Right renal cortex interstitium (tissue), 3 donors: ENCODE data around the gene LDB2. TPM values are rescaled to one million over a fixed set of nuclear protein-coding genes. Genes with fewer than 3 reads are reported as not detected.
A peak's percentile ranks its signal among the peaks of the same experiment; 100 is the strongest.
"Not testable (repeated sequence)": the region's sequence is repeated elsewhere in the genome, so short reads cannot be mapped to it uniquely, and the experiment has no call there.

Source experiments
- DNase-seq, 3 donors: peaks; one replicate each; pipeline ENCODE4 v3.0.0-alpha.2; 2013; ENCODE audit warnings: low read depth in 3 of 3, low spot score in 2 of 3
- polyA plus RNA-seq, 3 donors: library from polyadenylated mRNA; unstranded; fragments of 120-200 nt; gene quantifications; one replicate each; pipeline ENCODE4 v1.2.1, GENCODE V29; 2013; ENCODE audit not compliant: insufficient read length in 3 of 3

The LDB2 gene
- polyA plus RNA-seq: 100 to 1,000 TPM in 2 of 3 donors, 10 to 100 TPM in 1; 93.4 to 111 (median 100) TPM

DNA sequence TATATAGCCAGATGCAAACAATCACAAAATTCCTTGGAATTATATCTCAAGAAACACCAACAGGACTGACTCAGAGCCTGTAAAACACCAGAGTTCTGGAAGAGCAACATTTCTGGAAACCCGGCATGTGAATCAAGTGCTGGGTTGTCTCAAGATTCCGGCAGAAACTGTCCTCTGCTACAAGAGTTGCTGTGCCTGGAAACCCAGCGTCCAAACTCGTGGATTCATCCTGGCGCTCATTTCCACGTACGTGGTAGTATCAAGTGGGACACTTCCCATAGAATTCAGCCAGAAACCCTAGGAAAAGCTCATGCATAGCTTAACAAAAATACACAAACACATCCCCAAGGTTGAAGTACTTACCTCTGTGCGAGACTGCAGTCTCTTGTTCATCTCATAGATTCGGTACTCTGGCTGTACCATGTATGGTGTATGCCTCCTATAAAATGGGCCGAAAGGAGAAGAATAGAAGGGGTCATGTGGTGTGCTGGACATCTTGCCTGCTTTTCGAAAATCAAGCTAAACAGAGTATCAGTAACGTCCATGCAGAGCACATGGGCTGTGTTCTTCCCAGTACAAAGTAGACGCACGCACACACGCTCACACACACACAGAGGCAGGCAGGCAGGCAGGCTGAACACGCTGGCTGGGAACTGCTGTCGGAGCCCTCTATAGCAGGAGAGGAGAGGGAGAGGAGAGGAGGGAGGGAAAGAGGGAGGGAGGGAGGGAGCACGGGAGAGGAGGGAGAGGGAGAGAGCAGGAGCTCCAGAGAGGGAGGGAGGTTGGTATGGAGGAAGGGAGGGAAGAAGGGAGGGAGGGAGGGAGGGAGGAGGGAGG lies at the start of gene LDB2:
Gene LDB2, minus strand, starts transcription at position 655 of the 837 bp plus-strand sequence.
- peak in 2 of 3 donors; percentile 70 to 73 for DNase-seq

DNA sequence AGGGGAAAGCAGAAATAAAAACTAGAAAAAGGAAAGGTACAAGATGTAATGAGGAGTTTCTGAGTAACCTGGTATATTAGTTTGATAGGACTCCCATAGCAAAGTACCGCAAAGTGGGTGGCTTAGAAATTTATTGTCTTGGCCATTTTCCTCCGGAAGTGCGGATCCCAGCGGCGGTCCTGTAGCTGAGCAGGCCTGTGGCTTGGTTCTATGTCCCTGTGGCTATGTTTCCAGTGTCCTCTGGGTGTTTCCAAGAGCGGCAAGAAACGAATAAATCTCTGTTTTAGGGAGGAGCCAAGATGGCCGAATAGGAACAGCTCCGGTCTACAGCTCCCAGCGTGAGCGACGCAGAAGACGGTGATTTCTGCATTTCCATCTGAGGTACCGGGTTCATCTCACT lies 44.0 kb upstream of the LDB2 start:
- no peak for DNase-seq

DNA sequence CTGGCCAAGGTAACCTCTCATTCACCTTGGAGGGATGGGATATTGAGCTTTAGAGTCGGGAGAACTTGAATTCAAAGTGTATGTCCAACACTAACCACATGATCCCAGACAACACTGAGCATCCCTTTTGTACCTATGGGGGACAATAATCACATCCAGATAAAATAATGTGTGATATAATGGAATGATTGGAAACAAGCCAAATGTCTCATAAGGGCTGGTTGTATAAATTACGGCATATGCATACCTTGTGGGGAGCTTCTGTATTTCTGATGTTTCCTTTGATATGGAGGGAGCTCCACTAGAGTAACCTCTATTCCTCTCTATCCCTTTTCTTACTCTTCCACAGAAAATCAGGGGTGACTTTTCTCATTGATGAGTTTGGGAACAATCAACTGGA lies 40.7 kb upstream of the LDB2 start:
- no peak for DNase-seq

DNA sequence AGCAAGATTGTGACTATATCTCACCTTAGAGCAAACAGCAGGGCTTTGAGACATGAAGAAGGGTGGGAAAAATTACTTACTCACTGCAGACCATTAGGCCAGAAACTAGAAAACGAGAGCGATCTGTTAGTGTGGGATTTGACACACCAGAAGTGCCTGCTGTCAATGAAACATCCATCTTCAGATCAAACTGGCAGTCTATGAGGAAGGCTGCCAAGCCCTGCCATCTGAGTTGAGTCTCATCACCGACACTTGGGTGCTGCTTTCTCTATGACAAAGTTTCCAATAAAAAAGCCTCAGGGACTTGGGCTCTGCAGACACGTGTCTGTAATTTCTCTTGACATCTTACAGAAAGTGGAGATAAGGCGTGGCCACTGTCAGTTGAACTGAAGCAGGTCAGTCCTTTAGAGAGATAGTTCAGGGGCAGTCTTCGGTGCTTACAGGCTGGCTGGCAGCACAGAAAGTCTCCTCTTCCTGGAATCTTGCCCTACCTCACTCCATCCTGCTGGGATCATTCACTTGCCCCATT lies 40.1 kb upstream of the LDB2 start:
- no peak for DNase-seq

DNA sequence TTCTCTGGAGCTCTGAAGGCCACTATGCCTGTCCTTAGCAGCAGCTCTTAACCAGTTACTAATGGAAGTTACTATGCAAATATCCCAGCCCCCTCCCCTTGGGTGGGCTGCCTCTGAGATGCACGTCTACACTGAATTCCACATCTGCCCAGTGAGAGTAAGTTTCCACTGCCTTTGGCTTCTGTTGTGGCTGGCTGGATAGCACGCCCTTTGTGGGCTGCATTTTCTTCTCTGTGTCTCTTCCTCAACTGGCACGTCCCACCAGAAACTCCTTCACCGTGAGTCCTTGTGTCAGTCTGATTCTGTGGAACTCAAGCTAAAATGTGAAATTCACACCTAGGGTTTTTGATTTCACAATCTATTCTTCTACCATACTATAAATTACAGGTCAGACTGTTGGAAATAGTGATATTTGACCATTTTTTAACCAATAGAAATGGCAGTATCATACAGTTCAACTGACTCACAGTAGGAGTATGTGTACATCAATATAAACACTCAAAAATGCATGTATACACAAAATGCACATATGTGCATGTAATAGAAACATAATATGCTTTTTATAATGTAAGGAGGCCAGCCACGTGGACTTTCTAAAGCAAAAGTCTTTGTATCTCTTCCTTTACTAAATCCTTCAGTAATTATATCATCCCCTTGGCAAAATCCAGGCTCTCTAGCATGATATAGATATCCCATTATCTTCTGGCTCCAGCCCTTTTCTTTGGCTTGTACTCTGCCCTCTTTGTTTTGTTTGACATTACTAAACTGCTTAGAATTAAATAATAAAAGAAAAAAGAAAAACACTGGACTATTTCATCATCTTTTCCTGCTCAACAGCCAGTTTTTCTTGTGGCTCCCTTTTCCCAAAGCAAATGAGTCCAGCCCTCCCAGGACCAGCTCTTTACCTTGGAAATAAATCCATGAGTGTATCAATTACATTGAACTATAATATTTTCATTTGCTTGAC lies 33.2 kb upstream of the LDB2 start:
- DNase-seq: no peak

DNA sequence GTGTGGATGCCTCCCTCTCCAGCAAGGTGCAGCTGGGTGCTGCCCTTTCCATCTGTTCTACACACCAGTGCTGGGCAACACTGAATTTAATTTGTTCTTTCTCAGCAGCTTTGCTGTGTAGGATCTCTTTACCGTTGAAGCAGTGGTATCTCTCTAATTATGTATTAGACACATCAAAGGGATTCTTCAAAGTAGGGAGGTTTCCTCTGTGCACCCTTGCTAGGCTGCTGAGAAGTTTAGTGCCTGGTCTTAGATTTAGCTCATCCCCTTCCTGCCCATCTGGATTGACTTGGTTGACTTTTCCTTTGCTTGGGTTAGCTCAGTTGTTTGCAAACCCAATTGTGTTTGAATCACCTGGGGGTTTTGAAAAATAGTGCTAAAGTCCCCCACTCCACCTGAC lies 27.8 kb upstream of the LDB2 start:
- no peak for DNase-seq

DNA sequence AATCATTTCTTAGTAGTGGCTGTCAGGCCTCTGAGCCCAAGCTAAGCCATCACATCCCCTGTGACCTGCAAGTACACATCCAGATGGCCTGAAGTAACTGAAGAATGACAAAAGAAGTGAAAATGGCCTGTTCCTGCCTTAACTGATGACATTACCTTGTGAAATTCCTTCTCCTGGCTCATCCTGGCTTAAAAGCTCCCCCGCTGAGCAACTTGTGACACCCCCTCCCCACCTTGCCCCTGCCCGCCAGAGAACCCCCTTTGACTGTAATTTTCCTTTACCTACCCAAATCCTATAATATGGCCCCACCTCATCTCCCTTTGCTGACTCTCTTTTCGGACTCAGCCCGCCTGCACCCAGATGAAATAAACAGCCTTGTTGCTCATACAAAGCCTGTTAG lies 20.3 kb upstream of the LDB2 start:
- DNase-seq: not testable (repeated sequence)

DNA sequence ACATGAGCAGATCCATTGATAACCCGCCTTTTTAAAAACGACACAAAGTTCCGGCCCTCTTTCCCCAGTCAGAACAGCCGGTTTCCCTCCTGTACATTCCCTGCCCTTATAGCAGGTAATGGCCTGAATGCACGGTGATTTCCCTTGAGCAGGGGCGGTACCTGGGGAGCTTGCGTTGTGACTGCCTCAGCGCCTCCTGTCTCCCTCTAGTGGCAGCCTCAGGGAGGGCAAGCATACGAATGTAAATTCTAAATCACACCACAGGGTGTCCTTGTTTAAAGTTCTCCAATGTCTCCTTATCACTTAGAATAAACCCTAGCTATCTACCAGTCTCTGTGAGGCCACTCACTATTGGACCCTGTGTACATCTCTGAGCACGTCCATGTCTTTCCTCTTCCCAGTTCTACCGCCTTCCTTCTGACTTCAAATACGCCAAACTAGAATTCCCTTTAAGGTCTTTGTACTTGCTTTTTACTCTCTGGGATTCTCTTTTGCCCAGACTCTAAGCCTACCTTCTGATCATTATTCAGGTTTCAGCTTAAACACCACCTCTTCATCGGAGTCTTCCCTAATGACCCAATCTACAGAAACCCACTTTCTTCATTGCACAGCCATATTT lies 18.4 kb upstream of the LDB2 start:
- DNase-seq: no peak

DNA sequence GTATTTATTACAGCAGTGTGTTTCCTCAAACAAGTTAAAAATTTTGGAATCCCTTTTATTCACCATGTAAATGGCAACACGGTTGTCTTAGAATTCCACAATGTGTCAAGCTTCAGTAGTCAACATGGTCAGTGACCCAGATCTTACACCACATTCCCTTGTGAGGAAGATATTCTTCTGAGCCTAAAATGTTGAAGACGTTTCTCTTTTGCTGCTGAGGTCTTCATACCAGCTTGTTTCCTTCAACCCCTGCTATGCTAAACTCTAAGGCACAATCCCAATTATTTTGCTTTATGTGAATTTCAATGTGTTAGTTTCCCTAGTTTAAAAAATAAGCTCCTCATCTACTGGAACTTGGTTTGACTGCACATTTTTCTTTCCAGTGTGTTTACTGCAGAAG lies 17.6 kb upstream of the LDB2 start:
- DNase-seq: peak in 1 of 3 donors; percentile 53

DNA sequence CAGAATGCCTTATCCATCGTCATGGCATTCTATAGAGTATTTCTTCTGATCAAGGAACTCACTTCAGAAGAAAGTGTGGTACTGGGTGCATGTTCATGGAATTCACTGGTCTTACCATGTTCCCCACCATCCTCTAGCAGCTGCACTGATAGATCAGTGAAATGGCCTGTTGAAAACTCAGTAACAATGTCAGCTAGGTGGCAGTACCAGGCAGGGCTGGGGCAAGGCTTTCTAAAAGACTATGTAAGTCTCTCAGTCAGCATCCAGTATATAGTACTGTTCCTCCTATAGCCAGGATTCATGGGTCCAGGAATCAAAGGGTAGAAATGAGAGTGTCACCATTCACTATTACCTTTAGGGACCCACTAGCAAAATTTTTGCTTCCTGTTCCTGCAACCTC lies 15.8 kb upstream of the LDB2 start:
- no peak for DNase-seq

DNA sequence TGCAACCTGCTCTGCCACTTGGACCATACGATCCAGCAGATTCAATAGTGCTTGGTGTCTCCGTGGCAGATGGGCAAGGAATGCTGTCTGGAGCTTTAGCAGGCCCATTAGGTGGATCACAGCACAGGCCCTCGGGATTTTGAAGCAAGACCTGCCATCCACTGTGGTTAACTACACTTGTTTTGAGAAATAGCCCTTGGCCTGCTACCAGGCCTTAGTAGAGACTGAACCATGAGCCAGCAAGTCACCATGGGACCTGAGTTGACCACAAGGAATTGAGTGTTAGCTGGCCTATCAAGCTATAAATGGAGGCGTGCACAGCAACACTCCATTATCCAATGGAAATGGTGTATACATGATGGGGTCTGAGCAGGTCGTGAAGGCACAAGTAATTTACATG lies 14.5 kb upstream of the LDB2 start:
- no peak for DNase-seq

DNA sequence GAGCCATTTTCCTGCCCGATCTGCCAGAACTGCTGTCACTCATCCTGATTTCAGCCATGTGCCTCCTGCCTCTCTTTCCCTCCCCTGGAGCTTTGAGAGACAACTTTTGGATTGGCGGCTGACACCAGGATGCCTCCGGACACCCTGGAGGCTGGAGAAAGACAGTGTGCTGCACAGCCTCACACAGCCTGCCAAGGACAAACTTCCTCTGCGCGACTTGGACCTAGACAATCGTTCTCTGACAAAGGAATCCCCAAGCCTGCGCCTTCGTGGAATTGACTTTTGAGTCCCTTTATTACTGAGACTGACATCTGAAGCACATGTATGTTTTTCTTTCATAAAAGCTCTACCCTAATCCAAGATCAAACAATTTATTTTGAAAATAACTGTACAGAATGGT lies 10.8 kb upstream of the LDB2 start:
- DNase-seq: no peak

DNA sequence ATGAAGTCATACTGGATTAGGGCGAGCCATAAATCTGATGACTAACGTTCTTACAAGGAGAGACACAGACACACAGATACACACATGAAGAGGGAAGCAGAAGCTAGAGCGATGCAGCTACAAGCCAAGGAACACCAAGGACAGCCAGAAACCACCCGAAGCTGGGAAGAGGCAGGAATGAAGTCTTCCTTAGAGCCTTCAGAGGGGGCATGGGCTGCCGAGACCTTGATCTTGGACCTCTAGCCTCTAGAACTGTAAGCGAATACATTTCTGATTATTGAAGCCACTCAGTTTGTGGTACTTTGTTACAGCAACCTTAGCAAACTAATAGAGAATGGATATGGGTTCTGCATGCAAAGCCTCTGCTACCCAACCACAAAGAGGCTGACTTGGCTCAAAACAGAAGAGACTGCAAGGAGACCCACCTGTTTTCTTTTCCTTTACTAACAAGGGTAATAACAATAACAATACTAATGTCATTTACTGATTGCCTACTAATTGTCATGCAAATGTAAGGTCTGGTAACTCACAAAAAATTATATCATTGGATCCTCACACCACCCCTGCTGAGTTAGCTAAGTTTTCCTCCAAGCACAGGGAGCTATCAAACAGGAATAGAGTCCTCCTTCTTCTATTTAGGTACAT lies 10.1 kb upstream of the LDB2 start:
- no peak for DNase-seq

DNA sequence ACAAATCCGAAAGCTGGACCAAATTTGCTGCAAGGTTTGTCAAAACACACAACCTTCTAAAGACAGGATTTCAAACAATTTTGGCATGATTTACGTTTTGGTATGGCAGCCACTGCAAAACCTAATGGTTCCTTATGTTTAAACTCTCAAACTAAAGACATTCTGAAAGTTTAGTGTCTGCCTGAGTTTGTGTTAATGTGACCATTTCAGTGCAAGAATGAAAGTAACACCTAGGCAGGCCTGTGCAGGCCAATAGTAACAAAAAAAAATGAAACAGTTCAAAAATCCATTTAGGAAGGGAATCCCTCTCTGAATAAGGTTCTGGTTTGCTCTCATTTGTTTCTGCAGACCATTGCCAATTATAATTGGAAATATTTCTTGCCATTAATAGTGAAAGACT lies 1.9 kb upstream of the LDB2 start:
- DNase-seq: no peak

DNA sequence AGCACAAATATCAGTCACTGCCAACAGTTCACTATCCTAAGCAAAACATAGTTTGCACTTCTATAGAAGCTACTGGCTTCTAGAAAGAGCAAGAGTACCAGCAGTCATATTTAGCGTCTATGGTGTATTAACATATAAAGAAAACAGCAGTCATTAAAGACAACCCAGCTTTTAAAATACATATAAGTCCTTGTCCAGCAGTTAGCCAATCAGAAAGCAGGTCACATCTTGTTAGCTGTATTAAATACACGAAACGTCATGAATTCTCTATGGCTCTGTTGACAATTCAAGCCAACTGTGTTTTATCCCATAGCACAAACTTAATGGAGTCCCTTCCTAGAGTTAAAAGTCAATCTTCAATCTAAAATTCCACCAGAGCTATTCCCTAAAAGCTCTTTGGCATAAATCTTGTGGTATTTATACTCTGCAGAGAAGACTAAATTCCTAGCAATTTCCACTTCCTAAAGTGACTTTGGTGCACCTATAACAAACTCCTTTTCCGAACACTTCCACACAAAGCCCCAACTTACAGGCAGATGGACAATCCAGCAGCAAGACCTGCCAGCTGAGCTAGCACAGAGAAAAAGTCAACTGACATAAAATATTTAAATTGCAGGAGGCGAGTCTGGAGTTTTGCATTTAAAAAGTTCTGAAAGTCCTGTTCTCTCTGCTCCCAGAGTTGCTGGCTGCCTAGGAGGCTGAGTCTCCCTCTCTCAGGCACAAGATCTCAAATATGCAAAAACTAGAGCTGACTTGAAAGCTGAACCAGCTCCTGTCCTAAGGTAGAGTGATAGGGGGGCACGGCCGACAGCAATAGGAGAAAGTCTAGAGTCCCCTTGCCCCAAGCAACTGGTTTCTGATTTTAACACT lies 1.3 kb downstream of the LDB2 start:
- DNase-seq: no peak

DNA sequence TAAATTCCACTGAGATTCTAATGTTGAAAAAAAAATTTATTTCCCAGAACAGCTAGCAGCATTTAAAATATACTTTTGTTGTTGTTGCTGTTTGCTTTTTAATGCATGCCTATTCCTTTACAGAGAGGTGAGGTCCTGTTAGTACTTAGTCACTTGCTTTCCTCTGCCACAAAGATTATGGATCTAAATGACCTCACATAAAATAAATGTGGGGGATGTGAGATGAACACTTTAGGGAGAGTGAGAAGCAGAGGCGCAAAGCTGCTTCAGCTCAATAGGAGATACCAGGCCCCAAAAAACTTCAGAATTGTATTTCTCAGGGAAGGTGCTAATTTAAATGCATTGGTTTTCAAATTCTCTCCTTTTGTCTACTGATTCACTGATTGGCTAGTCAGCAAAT lies 4.0 kb downstream of the LDB2 start:
- DNase-seq: no peak

DNA sequence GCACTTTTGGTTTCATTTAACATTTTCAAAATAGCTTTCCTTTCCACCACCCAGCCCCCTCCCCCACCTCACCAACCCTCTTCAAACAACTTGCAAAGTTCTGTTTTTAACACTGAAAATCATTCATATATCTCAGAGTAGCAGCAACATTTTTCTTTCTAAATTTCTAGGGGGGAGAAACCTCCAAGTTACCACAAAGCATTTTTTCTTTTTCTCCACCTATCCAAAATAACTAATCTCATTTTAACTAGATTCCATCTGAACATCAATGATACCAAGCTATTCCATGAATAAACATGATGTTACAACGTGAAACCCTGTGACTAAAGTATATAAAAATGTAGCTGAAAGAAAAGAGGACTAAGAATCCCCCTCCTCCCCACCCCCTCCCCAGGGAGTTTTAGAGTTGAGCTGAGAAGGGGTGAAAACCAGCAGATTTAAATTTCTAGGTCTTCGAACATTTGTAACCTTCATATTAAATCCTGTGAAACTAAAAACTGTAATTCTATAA lies 5.2 kb downstream of the LDB2 start:
- no peak for DNase-seq

DNA sequence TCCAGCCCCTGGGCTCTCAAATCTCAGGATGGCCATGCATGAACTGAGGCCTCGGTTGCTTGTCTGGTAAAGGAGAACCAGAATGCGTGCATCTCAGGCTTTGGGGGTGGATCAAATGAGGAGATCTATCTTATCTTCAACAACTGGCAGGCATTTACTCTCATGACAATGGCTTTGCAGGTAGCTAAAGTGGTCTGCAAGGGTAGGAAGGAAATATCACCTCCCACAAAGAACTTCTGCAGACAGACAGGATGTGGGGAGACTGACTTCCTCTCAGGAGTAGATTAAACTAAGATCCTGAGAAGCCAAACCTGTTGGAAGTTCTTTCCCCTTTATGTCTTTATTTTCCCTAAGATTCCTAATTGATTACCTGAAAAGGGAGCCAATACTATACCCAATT lies 7.8 kb downstream of the LDB2 start:
- no peak for DNase-seq

DNA sequence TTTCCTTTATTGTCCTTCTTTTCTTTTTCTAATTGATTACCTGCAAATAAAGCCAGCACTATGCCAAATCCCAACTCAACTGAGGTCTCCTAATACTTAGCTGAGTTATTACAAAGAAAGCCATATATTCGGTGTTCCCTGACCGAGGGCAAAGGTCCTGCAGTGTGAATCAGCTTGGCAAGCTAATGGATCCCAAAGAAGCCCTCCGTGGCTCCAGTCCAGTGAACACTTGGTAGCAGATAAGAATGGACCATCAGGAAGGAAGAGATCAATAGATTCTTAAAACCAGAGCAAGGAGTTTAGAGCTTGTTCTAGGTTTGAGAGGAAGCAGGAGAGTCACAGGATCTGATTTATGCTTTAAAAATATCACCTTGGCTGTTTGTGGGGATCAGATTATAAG lies 8.5 kb downstream of the LDB2 start:
- DNase-seq: no peak
